ENCODE data around the gene ALKBH1.
"Not testable (repeated sequence)": the region's sequence is repeated elsewhere in the genome, so short reads cannot be mapped to it uniquely, and the experiment has no call there.

ALKBH1 gene

DNA sequence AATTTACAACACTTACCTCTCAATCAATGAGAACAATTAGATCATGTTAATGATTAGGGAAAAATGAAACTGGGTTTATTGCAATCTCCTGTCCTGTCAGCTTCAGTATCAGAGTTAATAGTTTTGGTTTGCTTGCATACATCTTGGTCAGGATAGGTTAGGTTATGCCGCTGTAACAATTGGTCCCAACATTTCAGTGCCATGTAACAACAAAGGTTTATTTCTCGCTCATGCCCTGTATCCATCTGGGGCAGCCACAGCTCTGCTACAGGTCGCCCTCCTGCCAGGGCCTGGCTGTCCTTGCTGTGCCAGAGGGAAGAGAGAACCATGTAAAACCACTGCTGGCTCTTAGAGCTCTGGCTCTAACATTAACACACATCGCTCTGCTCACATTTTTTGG is 60.9 kb downstream of the ALKBH1 start:
- no peak for DNase-seq (ENCODE audit: low spot score)
- no peak overlapping the region for H3K27ac ChIP-seq
- ChIA-PET POLR2A (ENCODE audit: low non-redundant PET) (no interaction called here), CTCF (no interaction called here)
- TF ChIP-seq CTCF (conservative IDR thresholded peaks at IDR 0.05; ENCODE audit: low read depth) = no peak

GRCh38 chr14:77645520-77646230 is 62.1 kb downstream of the ALKBH1 start:
- no peak for TF ChIP-seq CTCF (conservative IDR thresholded peaks at IDR 0.05; ENCODE audit: low read depth)
- POLR2A ChIA-PET (ENCODE audit: low non-redundant PET) = no interaction called here
- H3K27ac ChIP-seq = no peak overlapping the region
- CTCF ChIA-PET = interaction anchor here (0.7 kb wide), 1 partner anchor 28 kb away, joined by 3 read pairs; no protein-coding TSS in a partner anchor
- no peak for DNase-seq (ENCODE audit: low spot score)

GRCh38 chr14:77642407-77642806 is 65.4 kb downstream of the ALKBH1 start:
- H3K27ac ChIP-seq = peak overlapping the region; percentile 44; the same call in 1 of the 2 replicates
- TF ChIP-seq CTCF (conservative IDR thresholded peaks at IDR 0.05; ENCODE audit: low read depth) = no peak
- ChIA-PET CTCF (no interaction called here), POLR2A (ENCODE audit: low non-redundant PET) (no interaction called here)
- DNase-seq (ENCODE audit: low spot score) = no peak

GRCh38 chr14:77641534-77642341 is 66.1 kb downstream of the ALKBH1 start:
- POLR2A ChIA-PET (ENCODE audit: low non-redundant PET) = no interaction called here
- H3K27ac ChIP-seq = peak overlapping the region; percentile 44
- no peak for TF ChIP-seq CTCF (conservative IDR thresholded peaks at IDR 0.05; ENCODE audit: low read depth)
- CTCF ChIA-PET = interaction anchor here (0.6 kb wide), 1 partner anchor 306 kb away, joined by 3 read pairs; no protein-coding TSS in a partner anchor
- peak; percentile 50 for DNase-seq (ENCODE audit: low spot score)

DNA sequence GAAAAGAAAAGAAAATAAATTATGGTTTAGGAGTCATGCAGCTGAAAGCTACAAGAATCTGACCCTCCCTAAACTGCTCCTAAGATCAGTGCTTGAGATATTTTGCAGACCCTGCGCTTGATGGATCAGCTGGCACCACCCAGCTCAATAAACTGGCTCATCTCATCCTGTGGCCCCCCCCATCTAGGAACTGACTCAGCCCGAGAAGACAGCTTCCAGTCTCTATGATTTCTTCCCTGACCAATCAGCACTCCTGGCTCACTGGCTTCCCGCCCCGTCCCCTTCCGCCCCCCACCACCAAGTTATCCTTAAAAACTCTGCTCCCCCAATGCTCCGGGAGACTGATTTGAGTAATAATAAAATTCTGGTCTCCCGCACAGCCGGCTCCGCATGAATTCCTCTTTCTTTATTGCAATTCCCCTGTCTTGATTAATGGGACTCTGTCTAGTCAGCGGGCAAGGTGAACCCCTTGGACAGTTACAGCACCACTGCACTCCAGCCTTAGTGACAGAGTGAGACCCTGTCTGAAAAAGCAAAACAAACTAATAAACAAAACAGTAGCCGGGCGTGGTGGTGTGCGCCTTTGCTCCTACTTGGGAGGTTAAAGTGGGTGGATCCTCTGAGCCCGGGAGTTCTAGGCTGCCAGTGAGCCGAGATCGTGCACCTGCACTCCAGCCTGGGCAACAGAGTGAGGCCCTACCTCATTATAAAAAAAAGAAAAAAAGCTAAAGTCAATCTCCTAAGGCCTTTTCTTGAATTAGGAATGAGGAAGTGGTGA is 66.9 kb downstream of the ALKBH1 start:
- H3K27ac ChIP-seq = no peak overlapping the region
- TF ChIP-seq CTCF (conservative IDR thresholded peaks at IDR 0.05; ENCODE audit: low read depth) = no peak
- DNase-seq (ENCODE audit: low spot score) = no peak
- CTCF ChIA-PET = interaction anchor here (0.6 kb wide), 1 partner anchor 305 kb away, joined by 3 read pairs; no protein-coding TSS in a partner anchor
- POLR2A ChIA-PET (ENCODE audit: low non-redundant PET) = interaction anchor here (0.6 kb wide), 1 partner anchor 13 kb away, joined by 3 read pairs; no protein-coding TSS in a partner anchor

GRCh38 chr14:77638771-77639171 is 69.1 kb downstream of the ALKBH1 start:
- H3K27ac ChIP-seq = no peak overlapping the region
- CTCF ChIA-PET = no interaction called here
- peak; percentile 65 for DNase-seq (ENCODE audit: low spot score)
- POLR2A ChIA-PET (ENCODE audit: low non-redundant PET) = no interaction called here
- no peak for TF ChIP-seq CTCF (conservative IDR thresholded peaks at IDR 0.05; ENCODE audit: low read depth)

DNA sequence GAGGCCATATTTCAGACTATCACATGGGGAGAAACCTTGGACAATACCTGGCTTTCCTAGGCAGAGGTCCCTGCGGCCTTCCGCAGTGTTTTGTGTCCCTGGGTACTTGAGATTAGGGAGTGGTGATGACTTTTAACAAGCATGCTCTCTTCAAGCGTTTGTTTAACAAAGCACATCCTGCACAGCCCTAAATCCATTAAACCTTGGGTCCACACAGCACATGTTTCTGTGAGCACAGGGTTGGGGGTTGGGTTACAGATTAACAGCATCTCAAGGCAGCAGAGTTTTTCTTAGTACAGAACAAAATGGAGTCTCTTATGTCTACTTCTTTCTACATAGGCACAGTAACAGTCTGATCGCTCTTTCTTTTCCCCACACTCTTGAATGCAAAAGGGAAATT is 72.0 kb downstream of the ALKBH1 start:
- H3K27ac ChIP-seq; POLR2A ChIA-PET (ENCODE audit: low non-redundant PET); CTCF ChIA-PET; DNase-seq (ENCODE audit: low spot score): not testable (repeated sequence)

- DNase-seq (ENCODE audit: low spot score); H3K27ac ChIP-seq; POLR2A ChIA-PET (ENCODE audit: low non-redundant PET); CTCF ChIA-PET: not testable (repeated sequence)
These were observed 72.4 kb downstream of the ALKBH1 start for GRCh38 chr14:77635466-77635865.
